Activated naive CD8-positive, alpha-beta T cell treated with anti-CD3 and anti-CD28 coated beads, Interleukin-2, amount 50 U/mL, for 24 hours (primary cell): Measurements from ENCODE around the gene TMPRSS11E.

ENCODE experiments used
- ATAC-seq: fragments of 150-1000 bp; cut with Tn5 transposase; one replicate; pipeline ENCODE4 v1.10.0; 2021
- DNase-seq: peaks from one replicate; pipeline ENCODE4 v3.0.0; 2021
- H3K27ac Mint-ChIP-seq: one replicate; pipeline ENCODE4 v1.8.0; 2021; ENCODE audit warnings: mild to moderate bottlenecking, mixed read lengths
- H3K27me3 Mint-ChIP-seq: one replicate; pipeline ENCODE4 v1.8.0; 2021; ENCODE audit warnings: mixed read lengths
- H3K36me3 Mint-ChIP-seq: one replicate; pipeline ENCODE4 v1.8.0; 2021; ENCODE audit warnings: low read depth, mixed read lengths
- H3K4me1 Mint-ChIP-seq: one replicate; pipeline ENCODE4 v1.8.0; 2021; ENCODE audit warnings: mixed read lengths
- H3K4me3 Mint-ChIP-seq: one replicate; pipeline ENCODE4 v1.8.0; 2021; ENCODE audit warnings: mild to moderate bottlenecking, moderate library complexity, mixed read lengths
- H3K9me3 Mint-ChIP-seq: one replicate; pipeline ENCODE4 v1.8.0; 2021; ENCODE audit warnings: mixed read lengths

The TMPRSS11E gene

DNA sequence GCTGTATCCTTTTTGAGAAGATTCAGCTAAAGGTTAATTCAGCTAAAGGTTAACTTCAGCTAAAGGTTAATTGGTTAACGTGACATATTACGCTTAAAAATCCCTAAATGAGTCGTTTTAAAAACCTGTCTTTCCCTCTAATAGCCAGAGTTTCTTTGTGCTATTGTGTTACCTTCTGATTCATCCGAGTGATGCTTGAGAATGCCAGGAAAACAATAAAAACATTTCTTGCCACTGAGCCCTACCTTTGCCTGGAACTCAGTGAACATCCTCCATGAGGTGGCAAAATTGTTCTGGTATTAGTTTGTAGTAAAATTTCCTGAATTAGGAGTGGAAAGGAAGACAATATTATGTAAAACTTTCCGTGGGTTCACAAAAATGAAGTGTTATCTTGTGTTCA is 13.7 kb upstream of the TMPRSS11E start:
- Mint-ChIP-seq H3K27me3 (no peaks in the 10 kb centered on the region), H3K36me3 (no peaks in the 10 kb centered on the region), H3K27ac (peak overlapping the region; percentile 76), H3K4me3 (no peak overlapping the region), H3K9me3 (no peaks in the 10 kb centered on the region), H3K4me1 (peaks cover 36% of the 10 kb centered on the region)
- ATAC-seq (peak; percentile 33), DNase-seq (no peak)

DNA sequence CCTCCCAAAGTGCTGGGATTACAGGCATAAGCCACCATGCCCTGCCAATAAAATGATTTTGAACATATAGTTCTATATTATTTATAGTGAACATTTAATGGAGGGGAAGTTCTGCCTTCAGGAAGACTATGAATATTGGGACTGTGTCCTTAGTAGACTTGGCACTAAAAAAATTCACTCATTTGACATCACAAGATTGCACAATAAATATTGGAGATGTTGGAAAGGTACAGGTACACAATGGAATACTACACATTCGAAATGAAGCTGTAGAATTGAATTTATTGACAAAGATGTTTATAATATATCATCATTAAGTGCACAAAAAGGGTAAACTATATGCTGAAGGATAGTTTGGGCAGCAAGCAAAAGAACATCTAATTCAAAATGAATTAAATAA is 13.0 kb upstream of the TMPRSS11E start:
- H3K4me3 Mint-ChIP-seq, result no peak overlapping the region
- DNase-seq (no peak), ATAC-seq (no peak)
- no peaks in the 10 kb centered on the region for H3K9me3 Mint-ChIP-seq
- H3K36me3 Mint-ChIP-seq, result no peaks in the 10 kb centered on the region
- no peak overlapping the region for H3K27ac Mint-ChIP-seq
- peaks cover 39% of the 10 kb centered on the region for H3K4me1 Mint-ChIP-seq
- no peaks in the 10 kb centered on the region for H3K27me3 Mint-ChIP-seq

DNA sequence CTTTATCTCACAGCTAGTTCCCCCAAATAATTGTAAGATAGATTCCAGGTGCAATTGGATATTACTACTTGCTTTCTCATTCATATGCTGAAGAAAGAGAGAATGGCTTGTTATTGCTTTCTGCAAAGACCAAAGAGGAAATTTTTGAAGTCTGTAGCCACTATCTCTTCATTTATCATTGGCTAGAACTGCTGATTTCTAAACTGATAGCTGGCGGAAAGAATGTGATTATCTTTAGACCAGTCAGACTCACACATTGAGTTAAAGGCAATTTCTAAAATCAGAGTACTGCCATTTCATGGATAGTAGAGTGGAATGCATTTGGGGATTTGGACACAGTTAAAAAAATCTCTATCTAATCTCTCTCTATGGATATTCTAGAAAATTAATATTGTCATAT is 12.4 kb upstream of the TMPRSS11E start:
- DNase-seq (no peak), ATAC-seq (no peak)
- Mint-ChIP-seq H3K27ac (no peak overlapping the region), H3K27me3 (no peaks in the 10 kb centered on the region), H3K36me3 (no peaks in the 10 kb centered on the region), H3K4me1 (peaks cover 44% of the 10 kb centered on the region), H3K4me3 (no peak overlapping the region), H3K9me3 (no peaks in the 10 kb centered on the region)

DNA sequence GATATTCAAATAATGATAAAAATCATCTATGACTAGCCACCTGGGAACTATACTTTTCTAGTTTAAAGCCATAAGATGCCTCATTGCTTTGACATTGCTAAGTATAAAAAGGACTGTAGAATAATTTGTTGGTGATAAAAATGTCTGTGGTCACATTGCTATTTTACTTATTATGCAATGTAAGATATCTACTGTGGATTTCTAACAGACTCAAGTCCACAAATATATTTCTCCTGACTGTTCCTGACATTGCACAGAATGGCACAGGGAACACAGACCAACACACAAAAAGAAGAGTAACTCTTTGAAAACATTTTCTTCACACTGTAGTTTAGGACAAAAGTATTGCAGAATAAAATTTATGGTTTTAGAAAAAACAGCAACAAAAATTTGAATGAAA is 2.2 kb upstream of the TMPRSS11E start:
- no peak for ATAC-seq
- DNase-seq, result no peak
- H3K27ac Mint-ChIP-seq, result no peak overlapping the region
- H3K4me1 Mint-ChIP-seq, result peaks cover 38% of the 10 kb centered on the region
- no peaks in the 10 kb centered on the region for H3K27me3 Mint-ChIP-seq
- H3K4me3 Mint-ChIP-seq, result no peak overlapping the region
- no peaks in the 10 kb centered on the region for H3K36me3 Mint-ChIP-seq
- H3K9me3 Mint-ChIP-seq, result no peaks in the 10 kb centered on the region

DNA sequence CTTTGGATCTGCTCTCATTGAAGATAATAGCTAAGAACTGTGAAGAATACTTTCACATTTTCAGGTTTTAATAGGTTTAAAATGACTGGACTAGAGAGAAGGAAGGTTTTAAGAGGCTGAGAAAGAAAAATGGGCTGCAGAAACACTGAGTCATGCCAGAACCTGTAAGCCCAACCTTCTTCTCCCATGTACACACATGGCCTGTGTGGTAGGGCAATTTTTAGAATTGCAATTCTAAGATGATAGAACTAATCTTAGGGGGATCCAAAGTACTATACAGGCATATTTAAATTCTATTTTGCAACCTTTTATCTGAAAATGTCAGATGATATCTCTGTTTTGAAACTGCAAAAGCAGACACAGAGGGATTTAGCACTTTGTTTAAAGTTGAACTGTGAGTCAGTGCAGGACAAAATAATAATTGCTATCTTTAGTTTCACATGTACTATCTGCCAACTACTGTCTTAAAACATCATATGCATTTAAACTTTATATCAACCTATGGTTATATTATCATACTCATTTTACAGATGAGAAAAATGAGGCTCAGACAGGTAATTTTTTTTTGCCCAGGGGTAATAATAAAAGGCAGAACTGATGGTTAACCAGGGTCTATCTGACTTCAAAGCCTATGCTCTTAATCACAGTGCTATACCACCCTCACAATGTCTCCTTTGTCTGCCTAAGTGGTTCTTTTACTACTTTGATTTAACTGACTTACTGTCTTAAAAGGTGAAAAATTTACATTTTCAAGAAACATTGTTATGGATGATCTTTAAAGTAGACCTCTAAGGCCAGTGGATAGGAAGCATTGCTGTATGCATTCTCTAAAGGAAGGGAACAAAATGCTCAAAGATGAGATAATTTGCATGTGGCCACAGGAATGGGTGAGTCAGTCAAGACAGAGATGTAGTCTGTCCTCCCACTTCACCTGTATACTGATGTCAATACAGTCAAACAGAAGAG is 4.3 kb downstream of the TMPRSS11E start:
- peak overlapping the region; percentile 88 for H3K27ac Mint-ChIP-seq
- no peaks in the 10 kb centered on the region for H3K36me3 Mint-ChIP-seq

DNA sequence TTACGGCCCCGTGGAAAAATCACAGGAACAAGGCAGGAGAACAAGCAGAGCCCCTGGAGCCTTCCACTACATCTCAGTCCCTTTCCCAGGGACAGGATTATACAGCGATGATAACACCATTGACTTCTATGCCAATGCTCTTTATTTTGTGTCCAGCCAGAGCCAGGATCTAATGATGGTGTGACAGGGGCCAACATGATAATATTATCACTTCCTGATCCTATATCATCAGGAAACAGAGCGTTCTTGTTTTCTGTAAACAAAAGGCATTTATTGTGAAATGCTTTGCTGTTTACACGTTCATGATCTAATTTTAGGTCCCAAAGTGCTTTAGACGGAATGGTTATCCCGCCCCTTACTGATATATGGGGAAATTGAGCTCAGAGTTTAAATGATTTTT is 12.8 kb downstream of the TMPRSS11E start:
- Mint-ChIP-seq H3K4me1 (peaks cover 2% of the 10 kb centered on the region), H3K27me3 (no peaks in the 10 kb centered on the region), H3K9me3 (no peaks in the 10 kb centered on the region), H3K36me3 (no peaks in the 10 kb centered on the region), H3K4me3 (no peak overlapping the region), H3K27ac (no peak overlapping the region)
- ATAC-seq (no peak), DNase-seq (no peak)

More for the DNA sequence above, 4.3 kb downstream of the TMPRSS11E start:
- H3K9me3 Mint-ChIP-seq, result no peaks in the 10 kb centered on the region
- no peaks in the 10 kb centered on the region for H3K27me3 Mint-ChIP-seq
- peak overlapping the region; percentile 32 for H3K4me3 Mint-ChIP-seq
- peaks cover 46% of the 10 kb centered on the region for H3K4me1 Mint-ChIP-seq
- DNase-seq, result no peak
- peak; percentile 90 for ATAC-seq

DNA sequence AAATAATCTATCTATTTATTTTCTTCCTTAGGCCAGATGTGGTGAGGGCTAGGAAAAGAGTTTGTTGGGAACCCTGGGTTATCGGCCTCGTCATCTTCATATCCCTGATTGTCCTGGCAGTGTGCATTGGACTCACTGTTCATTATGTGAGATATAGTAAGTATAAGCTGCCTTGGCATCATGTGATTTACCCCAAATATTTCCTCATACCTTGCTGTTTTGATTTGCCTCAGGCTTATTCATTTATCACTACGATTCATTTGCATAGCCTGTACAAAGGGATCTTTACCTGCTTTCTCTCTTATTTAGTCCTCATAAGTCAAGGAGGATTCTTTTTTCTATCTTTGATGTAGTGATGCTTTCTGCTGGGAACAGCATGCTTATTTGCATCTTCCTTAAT is 14.5 kb downstream of the TMPRSS11E start:
- H3K27me3 Mint-ChIP-seq, result no peaks in the 10 kb centered on the region
- ATAC-seq (no peak), DNase-seq (no peak)
- no peaks in the 10 kb centered on the region for H3K36me3 Mint-ChIP-seq
- no peak overlapping the region for H3K4me3 Mint-ChIP-seq
- H3K27ac Mint-ChIP-seq, result no peak overlapping the region
- H3K9me3 Mint-ChIP-seq, result no peaks in the 10 kb centered on the region
- peaks cover 16% of the 10 kb centered on the region for H3K4me1 Mint-ChIP-seq

DNA sequence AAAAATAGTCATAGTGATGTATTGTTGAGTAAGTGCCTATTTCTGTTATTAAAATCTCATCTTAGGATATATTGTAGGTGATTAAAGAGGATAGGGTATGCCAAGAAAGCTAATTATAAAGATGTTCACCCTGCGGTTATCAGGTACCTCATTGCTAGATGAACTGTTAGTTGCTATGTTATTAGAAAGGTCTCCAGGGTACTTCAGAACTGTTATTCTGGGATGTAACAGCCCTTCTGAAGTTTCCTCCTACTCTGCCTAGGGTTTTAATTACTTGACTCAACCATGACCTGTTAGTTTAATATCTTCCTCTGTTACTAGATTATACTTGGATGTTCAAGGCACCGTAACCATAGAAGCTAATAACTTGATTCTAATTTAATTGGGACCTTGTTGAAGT is 15.4 kb downstream of the TMPRSS11E start:
- H3K27ac Mint-ChIP-seq, result no peak overlapping the region
- no peaks in the 10 kb centered on the region for H3K9me3 Mint-ChIP-seq
- DNase-seq (no peak), ATAC-seq (no peak)
- H3K4me3 Mint-ChIP-seq, result no peak overlapping the region
- H3K27me3 Mint-ChIP-seq, result no peaks in the 10 kb centered on the region
- no peaks in the 10 kb centered on the region for H3K36me3 Mint-ChIP-seq
- H3K4me1 Mint-ChIP-seq, result peaks cover 16% of the 10 kb centered on the region

DNA sequence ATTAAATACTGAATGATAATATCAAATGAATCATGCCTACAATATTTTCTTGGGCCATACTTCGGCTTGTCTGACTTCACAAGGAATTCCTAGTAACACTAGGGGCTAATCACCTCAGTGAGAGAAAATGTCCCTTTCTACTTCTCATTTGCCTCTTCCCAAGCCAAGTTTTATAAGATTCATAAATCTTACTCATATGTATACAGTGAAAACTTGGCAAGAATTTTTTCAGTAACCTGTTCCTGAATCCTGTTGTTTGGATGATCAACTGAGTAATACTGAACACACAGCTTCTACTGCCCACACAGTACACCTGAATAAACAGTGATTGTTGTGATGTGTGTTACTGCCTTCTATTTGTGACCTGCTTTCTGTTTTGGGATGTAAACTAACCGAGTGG is 16.5 kb downstream of the TMPRSS11E start:
- no peaks in the 10 kb centered on the region for H3K27me3 Mint-ChIP-seq
- no peak overlapping the region for H3K4me3 Mint-ChIP-seq
- ATAC-seq (no peak), DNase-seq (no peak)
- H3K9me3 Mint-ChIP-seq, result no peaks in the 10 kb centered on the region
- H3K27ac Mint-ChIP-seq, result no peak overlapping the region
- H3K4me1 Mint-ChIP-seq, result peaks cover 16% of the 10 kb centered on the region
- no peaks in the 10 kb centered on the region for H3K36me3 Mint-ChIP-seq

DNA sequence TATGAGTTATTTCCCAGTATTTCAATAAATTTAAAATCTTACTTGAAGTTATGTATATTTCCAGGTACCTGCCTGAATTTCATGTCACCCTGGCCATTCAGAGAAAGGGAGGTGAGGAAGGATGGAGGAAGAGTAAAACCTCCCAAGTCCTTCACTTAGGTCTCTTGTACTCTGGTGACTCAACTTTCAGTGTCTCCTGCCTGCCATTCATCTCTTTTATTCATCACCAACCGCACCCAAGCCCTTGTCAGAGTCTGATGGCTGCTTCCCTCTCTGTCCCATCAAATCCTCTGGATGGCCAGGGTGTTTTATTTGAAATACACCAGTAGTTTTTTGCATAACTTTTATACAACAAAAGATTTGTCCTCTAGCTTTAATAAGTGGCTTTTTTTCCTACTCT is 17.8 kb downstream of the TMPRSS11E start:
- H3K9me3 Mint-ChIP-seq, result no peaks in the 10 kb centered on the region
- H3K27me3 Mint-ChIP-seq, result no peaks in the 10 kb centered on the region
- H3K4me1 Mint-ChIP-seq, result peaks cover 23% of the 10 kb centered on the region
- no peaks in the 10 kb centered on the region for H3K36me3 Mint-ChIP-seq
- H3K4me3 Mint-ChIP-seq, result no peak overlapping the region
- ATAC-seq (peak; percentile 14), DNase-seq (no peak)
- H3K27ac Mint-ChIP-seq, result no peak overlapping the region

DNA sequence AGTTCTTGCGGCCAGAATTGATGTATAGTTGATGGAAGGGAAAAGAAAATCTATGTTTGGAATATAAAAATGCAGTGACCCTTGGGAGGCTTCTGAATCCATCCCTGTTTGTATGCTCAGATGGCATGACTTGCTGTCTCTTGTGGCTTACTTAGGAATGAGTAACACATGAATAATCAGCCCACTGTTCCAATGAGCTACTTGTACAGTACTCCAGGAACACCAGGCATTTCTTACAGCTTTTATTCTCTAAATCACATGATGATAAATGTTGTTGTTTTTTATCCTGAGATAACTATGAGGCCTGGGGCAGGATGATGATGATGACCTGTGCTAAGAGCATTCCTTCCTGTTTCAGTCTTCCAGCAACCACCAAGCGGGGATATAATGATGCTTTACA is 18.9 kb downstream of the TMPRSS11E start:
- peak; percentile 69 for ATAC-seq
- Mint-ChIP-seq H3K4me1 (peaks cover 23% of the 10 kb centered on the region), H3K27me3 (no peaks in the 10 kb centered on the region), H3K27ac (no peak overlapping the region), H3K9me3 (no peaks in the 10 kb centered on the region), H3K4me3 (no peak overlapping the region), H3K36me3 (no peaks in the 10 kb centered on the region)
- DNase-seq, result no peak

DNA sequence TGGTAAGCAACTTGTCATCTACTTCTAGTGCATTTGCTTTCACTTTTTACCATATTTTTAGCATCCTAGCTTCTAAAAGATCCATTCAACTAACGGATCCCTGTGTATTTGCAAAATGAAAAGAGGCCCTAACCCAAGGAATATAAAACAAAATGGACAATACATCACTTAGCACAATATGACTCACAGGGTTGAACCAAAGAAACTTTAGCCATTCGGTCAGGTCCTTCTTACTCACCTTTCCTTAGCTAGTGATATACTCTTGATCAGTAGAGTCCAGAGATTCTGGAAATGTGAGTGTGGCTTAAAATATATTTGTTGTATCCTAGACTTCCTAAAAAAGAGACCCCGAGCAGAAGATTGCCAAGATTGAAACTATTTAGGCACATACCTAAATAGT is 19.5 kb downstream of the TMPRSS11E start:
- ATAC-seq, result no peak
- no peaks in the 10 kb centered on the region for H3K36me3 Mint-ChIP-seq
- H3K4me3 Mint-ChIP-seq, result no peak overlapping the region
- H3K4me1 Mint-ChIP-seq, result peaks cover 23% of the 10 kb centered on the region
- H3K27me3 Mint-ChIP-seq, result no peaks in the 10 kb centered on the region
- no peaks in the 10 kb centered on the region for H3K9me3 Mint-ChIP-seq
- no peak for DNase-seq
- no peak overlapping the region for H3K27ac Mint-ChIP-seq

DNA sequence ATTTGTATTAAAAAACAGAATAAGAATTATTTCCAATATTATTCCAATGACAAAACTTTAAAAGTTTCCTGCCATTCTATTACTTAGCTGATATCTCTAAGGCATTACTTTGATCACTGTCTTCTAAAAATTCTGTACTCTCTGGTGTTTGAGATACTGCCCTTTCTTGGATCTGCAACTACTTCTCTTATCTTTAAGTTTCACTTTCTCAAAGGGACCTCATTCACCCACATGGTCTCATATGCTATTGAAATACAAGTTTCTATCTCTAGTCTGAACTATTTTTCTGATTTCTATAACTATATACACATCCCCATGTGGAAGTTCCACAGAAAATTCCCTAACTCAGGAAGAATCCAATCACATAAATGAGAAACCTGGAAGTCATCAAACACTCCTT is 22.2 kb downstream of the TMPRSS11E start:
- Mint-ChIP-seq H3K27me3 (no peaks in the 10 kb centered on the region), H3K36me3 (no peaks in the 10 kb centered on the region), H3K4me3 (no peak overlapping the region), H3K4me1 (peaks cover 23% of the 10 kb centered on the region), H3K9me3 (no peaks in the 10 kb centered on the region), H3K27ac (no peak overlapping the region)
- no peak for DNase-seq
- ATAC-seq, result no peak

DNA sequence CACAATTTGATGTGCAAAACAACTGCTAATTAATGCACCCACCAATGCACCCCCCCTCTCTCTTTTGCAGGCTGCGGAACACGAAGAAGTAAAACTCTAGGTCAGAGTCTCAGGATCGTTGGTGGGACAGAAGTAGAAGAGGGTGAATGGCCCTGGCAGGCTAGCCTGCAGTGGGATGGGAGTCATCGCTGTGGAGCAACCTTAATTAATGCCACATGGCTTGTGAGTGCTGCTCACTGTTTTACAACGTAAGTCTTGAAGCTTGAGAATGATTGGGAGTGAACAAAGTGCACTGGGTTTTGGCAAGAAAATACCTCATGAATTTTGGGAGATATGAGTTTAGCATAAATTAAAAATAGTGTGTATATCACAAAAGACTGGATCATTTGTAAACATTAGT is 28.9 kb downstream of the TMPRSS11E start:
- DNase-seq (no peak), ATAC-seq (no peak)
- Mint-ChIP-seq H3K36me3 (no peaks in the 10 kb centered on the region), H3K27me3 (no peaks in the 10 kb centered on the region), H3K4me3 (no peak overlapping the region), H3K27ac (no peak overlapping the region), H3K9me3 (no peaks in the 10 kb centered on the region), H3K4me1 (no peaks in the 10 kb centered on the region)

DNA sequence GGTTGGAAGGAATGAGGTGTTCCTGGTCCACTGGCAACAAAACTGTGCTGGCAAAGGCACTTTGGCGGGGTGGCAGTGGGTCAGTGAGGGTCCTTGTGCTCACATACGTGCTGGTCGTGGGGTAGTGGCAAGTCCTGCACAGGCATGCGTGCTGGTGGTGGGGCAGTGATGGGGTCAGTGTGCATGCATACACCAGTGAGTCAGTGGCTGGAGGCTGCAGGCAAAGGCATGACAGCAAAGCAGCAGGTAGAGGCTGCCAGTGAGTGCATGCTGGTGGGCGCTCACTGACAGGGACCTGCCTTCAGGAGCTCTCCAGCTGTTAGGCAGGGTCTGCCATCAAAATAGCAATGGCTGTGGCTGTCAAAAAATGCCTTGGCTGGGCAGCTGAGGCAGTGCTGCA is 42.1 kb downstream of the TMPRSS11E start:
- Mint-ChIP-seq H3K36me3 (no peaks in the 10 kb centered on the region), H3K27me3 (no peaks in the 10 kb centered on the region), H3K4me1 (peaks cover 1% of the 10 kb centered on the region), H3K4me3 (no peak overlapping the region), H3K9me3 (no peaks in the 10 kb centered on the region), H3K27ac (no peak overlapping the region)
- ATAC-seq (no peak), DNase-seq (no peak)
